Esophagus muscularis mucosa (tissue), 4 donors: Measurements from ENCODE around the gene TMEM132C.

ENCODE experiments used
- CTCF ChIP-seq, 3 experiments: fragments of 200-600 bp in 2 of 3; fragments of 450-650 bp in 1 of 3; sonication (generic) in 2 of 3; IDR thresholded peaks; one replicate each; pipeline ENCODE4 v1.5.1; 2017 to 2019; ENCODE audit warnings: antibody characterized with exemption in 3 of 3, mild to moderate bottlenecking in 2 of 3, moderate library complexity in 1 of 3
- EP300 ChIP-seq: sonication (generic); formaldehyde crosslinking; IDR thresholded peaks from one replicate; pipeline ENCODE4 v1.6.1; 2017; ENCODE audit warnings: antibody characterized with exemption
- POLR2A ChIP-seq: fragments of 450-650 bp; IDR thresholded peaks from one replicate; pipeline ENCODE4 v1.6.1; 2017; ENCODE audit warnings: antibody characterized with exemption, moderate library complexity, mild to moderate bottlenecking, low read depth

GRCh38 chr12:128549601-128550218 is 282.7 kb downstream of the TMEM132C start:
- TF ChIP-seq POLR2A: no peak
- TF ChIP-seq CTCF (IDR thresholded peaks at IDR 0.05): no peak
- no peak for TF ChIP-seq EP300
